ENCODE measurements around the gene ADAMTS6.

The ADAMTS6 gene

DNA sequence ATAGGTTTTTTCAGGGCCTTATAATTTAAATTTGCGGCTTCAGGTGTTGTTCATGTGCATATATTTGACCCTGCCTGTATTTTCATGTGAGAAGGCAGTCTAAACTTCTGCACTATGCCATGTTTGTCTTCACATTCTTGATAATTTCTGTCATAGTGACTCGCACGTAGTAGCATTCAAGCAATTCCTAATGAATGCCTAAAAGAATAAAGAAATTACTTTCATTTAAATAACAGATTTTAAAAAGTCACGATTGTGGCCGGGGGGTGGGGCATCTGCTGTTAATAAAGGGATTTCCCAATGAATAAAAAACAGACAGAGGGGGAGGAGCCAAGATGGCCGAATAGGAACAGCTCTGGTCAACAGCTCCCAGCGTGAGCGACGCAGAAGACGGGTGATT, 318.0 kb downstream of the ADAMTS6 start:
- peak; percentile 38 for DNase-seq (ENCODE audit: low read depth)
- TF ChIP-seq, protein P1, sequence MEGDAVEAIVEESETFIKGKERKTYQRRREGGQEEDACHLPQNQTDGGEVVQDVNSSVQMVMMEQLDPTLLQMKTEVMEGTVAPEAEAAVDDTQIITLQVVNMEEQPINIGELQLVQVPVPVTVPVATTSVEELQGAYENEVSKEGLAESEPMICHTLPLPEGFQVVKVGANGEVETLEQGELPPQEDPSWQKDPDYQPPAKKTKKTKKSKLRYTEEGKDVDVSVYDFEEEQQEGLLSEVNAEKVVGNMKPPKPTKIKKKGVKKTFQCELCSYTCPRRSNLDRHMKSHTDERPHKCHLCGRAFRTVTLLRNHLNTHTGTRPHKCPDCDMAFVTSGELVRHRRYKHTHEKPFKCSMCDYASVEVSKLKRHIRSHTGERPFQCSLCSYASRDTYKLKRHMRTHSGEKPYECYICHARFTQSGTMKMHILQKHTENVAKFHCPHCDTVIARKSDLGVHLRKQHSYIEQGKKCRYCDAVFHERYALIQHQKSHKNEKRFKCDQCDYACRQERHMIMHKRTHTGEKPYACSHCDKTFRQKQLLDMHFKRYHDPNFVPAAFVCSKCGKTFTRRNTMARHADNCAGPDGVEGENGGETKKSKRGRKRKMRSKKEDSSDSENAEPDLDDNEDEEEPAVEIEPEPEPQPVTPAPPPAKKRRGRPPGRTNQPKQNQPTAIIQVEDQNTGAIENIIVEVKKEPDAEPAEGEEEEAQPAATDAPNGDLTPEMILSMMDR (IDR thresholded peaks at IDR 0.05; ENCODE audit: insufficient read depth, low read depth, low read length, missing control alignments) = no peak
- no peak overlapping the region for H3K4me3 ChIP-seq (ENCODE audit: low read length)

DNA sequence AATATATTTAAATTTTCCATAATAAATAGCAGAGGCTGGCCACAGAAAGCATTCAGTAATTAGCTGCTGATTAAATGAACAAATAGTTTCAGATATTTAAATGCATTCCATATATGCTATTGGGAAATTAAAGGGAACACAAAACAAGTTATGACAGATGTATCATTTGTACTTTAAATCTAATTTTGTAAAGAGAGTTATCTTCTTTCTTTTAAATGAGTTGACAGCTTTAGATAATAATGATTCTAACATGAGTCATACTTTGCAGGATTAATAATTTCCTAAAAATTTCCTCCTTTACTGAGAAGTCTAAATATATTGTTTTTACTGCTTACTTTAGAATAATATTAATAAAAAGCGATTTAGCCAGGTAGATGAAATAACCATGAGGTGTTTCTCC, 320.1 kb downstream of the ADAMTS6 start:
- peak; percentile 34 for DNase-seq (ENCODE audit: low read depth)
- H3K4me3 ChIP-seq (ENCODE audit: low read length) = no peak overlapping the region
- TF ChIP-seq, protein P1 (IDR thresholded peaks at IDR 0.05; ENCODE audit: insufficient read depth, low read depth, low read length, missing control alignments) = no peak

DNA sequence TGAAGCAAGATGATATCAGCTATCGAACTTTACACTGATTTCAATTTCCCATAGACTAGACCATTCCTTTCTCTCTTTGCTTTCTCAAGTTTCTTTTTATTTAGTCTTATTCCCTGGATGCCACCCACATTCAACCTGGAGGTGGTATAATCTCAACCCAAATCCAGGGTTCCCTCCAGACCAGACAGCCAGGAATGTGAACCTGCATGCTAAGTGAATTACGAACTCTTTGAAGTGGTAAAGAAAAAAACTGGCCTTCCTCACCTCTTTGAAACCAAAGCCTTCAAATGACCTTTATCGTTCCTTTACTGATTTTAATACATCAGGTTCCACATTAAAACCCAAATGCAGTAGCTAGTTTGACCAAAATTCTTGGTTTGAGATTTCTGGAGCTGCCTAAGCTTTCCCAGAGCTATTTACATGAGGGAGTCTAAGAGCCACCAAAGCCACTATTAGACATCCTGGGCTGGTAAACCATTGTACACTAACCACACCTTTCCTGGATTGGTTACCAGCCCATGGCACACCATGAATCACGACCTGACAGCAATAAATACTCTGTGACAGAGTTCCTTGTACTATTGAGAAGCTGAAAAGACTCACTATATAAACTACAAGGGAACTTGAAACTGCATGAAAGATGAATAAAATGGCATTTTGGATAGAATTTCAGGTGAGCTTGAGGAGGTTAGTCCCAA, 323.7 kb downstream of the ADAMTS6 start:
- TF ChIP-seq, protein P1 (IDR thresholded peaks at IDR 0.05; ENCODE audit: insufficient read depth, low read depth, low read length, missing control alignments) = no peak
- DNase-seq (ENCODE audit: low read depth) = peak; percentile 69
- no peak overlapping the region for H3K4me3 ChIP-seq (ENCODE audit: low read length)

DNA sequence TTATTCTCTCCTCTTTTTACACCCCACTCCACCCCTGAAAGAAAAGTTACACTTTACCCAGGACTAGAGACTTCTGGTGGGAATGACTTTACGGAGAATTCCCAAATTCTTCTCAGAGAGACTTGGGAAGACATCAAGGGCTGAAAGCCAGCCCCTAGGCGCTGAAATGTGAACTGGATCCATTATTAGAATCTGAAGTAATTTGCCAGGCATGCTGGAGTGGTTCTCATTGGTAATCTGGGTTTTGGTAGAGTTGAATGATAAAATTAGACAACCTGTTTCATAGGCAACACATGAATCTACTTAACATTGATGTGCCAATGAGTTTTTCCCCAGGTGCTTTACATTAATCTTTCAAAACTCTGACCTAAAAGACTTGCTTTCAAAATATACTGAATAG, 324.8 kb downstream of the ADAMTS6 start:
- no peak for DNase-seq (ENCODE audit: low read depth)
- TF ChIP-seq, protein P1 (IDR thresholded peaks at IDR 0.05; ENCODE audit: insufficient read depth, low read depth, low read length, missing control alignments) = no peak
- no peak overlapping the region for H3K4me3 ChIP-seq (ENCODE audit: low read length)

DNA sequence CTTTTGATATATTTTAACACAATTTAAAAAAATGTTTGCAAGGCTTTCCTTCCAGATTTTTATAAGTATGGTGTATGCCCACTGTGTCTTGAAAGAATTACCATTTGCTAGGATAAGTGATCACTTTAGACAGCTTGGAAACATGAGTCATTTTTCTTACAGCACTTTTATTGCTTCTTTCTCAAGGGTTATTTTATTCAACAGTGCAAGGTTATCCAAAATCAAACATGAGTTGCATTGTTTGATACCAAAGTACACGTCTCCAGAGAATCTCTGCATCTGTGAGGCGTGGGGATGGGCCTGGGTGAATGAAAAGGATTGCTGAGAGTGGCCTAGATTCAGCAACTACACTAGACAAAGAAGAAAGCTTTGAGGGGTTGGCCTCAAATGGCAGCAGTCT, 329.6 kb downstream of the ADAMTS6 start:
- TF ChIP-seq, protein P1 (IDR thresholded peaks at IDR 0.05; ENCODE audit: insufficient read depth, low read depth, low read length, missing control alignments) = no peak
- no peak for DNase-seq (ENCODE audit: low read depth)
- no peak overlapping the region for H3K4me3 ChIP-seq (ENCODE audit: low read length)

DNA sequence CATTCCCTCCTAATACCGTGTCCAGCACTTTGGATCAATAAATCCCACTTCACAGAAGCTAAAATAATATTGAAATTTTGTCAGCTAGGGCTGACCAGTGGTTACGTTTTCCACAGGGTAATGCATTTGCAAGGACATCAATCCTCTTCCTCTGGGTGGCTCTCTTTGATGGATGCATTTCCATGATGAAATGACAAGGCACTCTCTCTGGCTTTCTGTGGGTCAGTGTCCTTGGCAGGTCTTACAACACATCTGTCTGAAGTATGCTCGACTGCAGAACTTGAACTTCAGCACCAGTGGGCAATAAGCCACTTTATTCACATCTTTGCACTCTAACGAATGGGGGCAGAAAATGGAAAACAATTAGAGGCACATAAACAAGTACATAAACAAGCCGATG, 330.1 kb downstream of the ADAMTS6 start:
- TF ChIP-seq, protein P1 (IDR thresholded peaks at IDR 0.05; ENCODE audit: insufficient read depth, low read depth, low read length, missing control alignments) = no peak
- H3K4me3 ChIP-seq (ENCODE audit: low read length) = no peak overlapping the region
- DNase-seq (ENCODE audit: low read depth) = no peak

Data from epithelial cell of esophagus (primary cell).